OCI-LY1 (cell line): ENCODE results near the gene DYNC1LI1.

Experiments
- CTCF ChIP-seq: fragments of 200-600 bp; sonication (generic), shearing (Covaris generic); IDR thresholded peaks from 2 replicates; pipeline ENCODE4 v1.5.1; 2017; ENCODE audit warnings: mild to moderate bottlenecking, antibody characterized with exemption, low read length, moderate library complexity, mixed read lengths
- EZH2 ChIP-seq: fragments of 200-600 bp; sonication (generic), shearing (Covaris generic); IDR thresholded peaks from 2 replicates; pipeline ENCODE4 v1.8.0; 2017; ENCODE audit warnings: borderline replicate concordance, mixed run types, mild to moderate bottlenecking, antibody characterized with exemption, low read length, moderate library complexity, mixed read lengths

GRCh38 chr3:32592696-32593353, 22.2 kb upstream of the DYNC1LI1 start:
- TF ChIP-seq CTCF = no peak
- TF ChIP-seq EZH2 = no peak
